Neuron (in vitro differentiated cells): Measurements from ENCODE around the gene INSM1.

Source experiments
- H2AFZ ChIP-seq: one replicate; pipeline ENCODE4 v1.6.1; 2013; ENCODE audit warnings: low read depth, mild to moderate bottlenecking, inconsistent platforms, low read length, moderate library complexity
- H3K27me3 ChIP-seq: one replicate; pipeline ENCODE4 v1.6.1; 2013; ENCODE audit warnings: low read length; ENCODE audit not compliant: insufficient read depth
- H3K36me3 ChIP-seq: one replicate; pipeline ENCODE4 v1.6.1; 2013; ENCODE audit warnings: low read length; ENCODE audit not compliant: insufficient read depth
- H3K4me1 ChIP-seq: one replicate; pipeline ENCODE4 v1.6.1; 2013; ENCODE audit warnings: low read length; ENCODE audit not compliant: insufficient read depth
- H3K4me3 ChIP-seq: 2 replicates; pipeline ENCODE4 v1.5.1; 2013; ENCODE audit warnings: mild to moderate bottlenecking, low read length, moderate library complexity
- H3K9me3 ChIP-seq: one replicate; pipeline ENCODE4 v1.6.1; 2013; ENCODE audit warnings: low read length

Gene INSM1

DNA sequence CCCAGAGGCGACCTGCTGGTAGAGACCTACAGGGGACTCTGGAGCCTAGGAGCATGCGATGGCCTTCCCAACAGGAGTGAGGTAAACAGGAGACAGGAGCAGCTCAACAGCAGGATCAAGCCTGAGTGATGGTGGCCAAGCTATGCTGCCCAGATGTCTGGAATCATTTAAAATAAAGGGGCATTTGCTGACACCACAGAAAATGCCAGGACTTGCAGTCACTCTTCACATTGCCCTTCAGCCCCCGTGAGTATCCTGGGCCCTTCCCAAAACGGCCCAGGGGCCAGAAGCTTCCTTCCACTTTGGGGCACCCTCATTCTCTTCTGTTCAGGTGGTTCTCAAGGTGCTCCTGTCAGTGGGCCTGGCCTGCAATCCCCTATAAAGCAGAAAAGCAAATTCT, 23.2 kb downstream of the INSM1 start:
- no peaks in the 10 kb centered on the region for H3K27me3 ChIP-seq
- no peak overlapping the region for H3K4me3 ChIP-seq
- H2AFZ ChIP-seq = no peak overlapping the region
- peaks cover 13% of the 10 kb centered on the region for H3K4me1 ChIP-seq
- no peaks in the 10 kb centered on the region for H3K9me3 ChIP-seq
- H3K36me3 ChIP-seq = no peaks in the 10 kb centered on the region

DNA sequence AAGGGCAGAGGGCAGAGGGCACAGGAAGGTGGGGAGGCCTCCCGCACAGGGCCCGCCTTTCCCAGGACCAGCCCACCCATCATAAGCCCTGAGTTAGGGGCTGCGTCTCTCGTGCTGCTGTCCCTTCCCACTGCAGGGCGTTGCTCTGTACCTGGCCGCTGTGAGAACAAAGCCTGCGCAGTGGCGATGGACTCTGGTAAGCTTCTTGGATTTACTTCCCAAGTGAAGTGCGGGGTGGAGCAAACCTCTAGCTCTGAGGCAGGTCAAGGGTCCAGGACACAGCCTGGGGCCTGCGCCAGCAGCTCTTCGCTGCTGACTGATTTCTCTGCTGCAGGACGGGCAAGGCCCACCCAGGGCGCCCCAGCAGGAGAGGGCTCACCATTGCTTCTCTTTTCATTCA, 23.9 kb downstream of the INSM1 start:
- Histone ChIP-seq H3K27me3 (no peaks in the 10 kb centered on the region), H3K4me1 (peaks cover 18% of the 10 kb centered on the region), H3K4me3 (no peak overlapping the region), H3K9me3 (no peaks in the 10 kb centered on the region), H2AFZ (no peak overlapping the region), H3K36me3 (no peaks in the 10 kb centered on the region)

DNA sequence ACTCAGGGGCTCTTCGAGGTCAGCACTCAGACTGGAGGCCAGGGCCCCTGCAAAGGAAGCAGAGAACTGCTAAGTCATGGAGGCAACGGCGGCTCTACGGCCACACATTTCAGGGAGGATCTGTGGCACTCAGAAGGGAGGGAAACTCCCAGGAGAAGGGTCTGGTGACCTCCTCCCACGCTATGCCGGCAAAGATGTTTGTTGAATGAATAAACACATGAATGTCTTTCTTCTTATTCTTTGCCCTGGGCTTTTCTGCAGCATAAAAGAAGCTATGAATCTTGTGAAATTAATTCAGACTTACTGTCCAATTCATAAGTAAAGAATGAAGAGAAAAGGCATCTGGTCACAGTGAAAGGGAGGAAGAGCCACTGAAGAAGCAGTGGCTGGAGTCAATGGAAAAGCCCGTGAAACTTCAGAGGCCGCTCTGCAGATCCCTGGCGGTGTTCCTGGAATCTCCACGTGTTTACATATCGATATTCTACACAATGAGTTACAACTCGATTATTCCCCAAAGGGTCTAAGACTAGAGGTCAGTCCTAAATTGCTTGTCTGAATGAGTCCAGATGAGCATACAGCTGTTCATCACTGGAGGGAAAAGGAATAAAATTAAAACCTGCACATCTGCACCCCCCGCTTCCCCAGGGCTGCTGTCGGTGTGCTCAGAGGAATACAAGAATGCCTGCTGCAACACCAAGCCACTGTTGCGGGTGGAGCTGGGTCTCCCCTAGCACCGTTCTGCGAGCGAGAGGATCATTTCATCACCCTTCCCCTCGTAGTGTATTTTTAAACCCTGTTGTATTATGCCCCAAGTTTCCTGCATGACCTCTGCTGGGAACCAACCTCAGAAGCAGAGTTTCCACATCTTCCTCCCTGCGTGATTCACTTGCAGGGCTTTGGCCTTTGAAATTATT, 25.6 kb downstream of the INSM1 start:
- H3K36me3 ChIP-seq = no peaks in the 10 kb centered on the region
- no peaks in the 10 kb centered on the region for H3K27me3 ChIP-seq
- H2AFZ ChIP-seq = no peak overlapping the region
- no peaks in the 10 kb centered on the region for H3K9me3 ChIP-seq
- H3K4me3 ChIP-seq = no peak overlapping the region
- H3K4me1 ChIP-seq = peaks cover 31% of the 10 kb centered on the region

DNA sequence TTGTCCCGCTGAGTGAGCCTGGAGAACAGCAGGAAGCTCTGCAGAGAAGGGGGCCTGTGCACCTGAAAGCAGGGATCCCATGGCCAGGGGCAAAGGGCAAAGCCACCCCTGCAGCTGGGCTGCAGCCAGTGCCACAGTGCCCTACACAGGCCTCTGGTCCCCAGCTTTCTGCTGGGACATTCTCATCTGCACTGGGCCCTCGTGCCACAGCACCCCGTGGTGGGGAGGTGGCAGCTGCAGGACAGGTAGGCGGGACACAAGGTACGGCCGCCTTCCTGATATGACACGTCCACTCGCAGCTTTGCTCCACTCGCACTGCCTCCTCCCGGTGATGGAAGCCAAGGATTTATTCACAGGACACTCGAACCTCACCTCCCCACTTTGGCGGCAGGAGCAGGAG, 27.2 kb downstream of the INSM1 start:
- peaks cover 31% of the 10 kb centered on the region for H3K4me1 ChIP-seq
- no peaks in the 10 kb centered on the region for H3K27me3 ChIP-seq
- no peaks in the 10 kb centered on the region for H3K9me3 ChIP-seq
- H3K36me3 ChIP-seq = no peaks in the 10 kb centered on the region
- no peak overlapping the region for H2AFZ ChIP-seq
- no peak overlapping the region for H3K4me3 ChIP-seq

DNA sequence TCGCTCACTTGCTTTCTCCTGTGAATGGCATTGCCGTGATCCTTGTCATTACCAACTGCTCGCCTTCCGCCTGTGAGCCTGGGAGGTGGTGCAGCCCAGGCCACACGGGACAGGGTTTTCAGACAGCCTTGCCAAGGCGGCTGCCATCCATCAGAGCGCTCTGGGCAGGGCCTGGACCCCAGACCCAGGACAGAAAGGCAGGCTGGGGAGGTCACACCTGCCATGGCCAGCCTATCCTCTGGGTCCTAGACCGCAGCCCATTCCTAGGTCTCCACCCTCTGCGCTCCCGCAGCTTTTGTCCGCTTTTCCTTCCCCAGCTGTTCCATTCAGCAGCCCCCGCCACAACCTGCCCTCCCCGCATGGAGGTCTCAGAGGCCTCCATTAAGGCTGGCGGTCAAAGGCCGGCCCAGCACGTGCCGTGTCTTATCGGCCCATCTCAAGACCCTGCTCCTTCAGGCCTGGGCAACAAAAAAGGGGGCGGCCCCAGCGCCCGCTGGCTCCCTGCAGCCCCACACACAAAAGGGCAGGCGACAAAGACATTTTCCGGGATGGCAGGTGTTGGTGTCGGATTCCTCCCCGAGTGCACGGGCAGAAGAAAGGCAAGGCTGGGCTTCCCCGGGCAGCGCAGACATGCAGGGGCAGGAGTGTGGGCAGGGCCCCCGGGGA, 28.1 kb downstream of the INSM1 start:
- H2AFZ ChIP-seq = no peak overlapping the region
- no peak overlapping the region for H3K4me3 ChIP-seq
- H3K9me3 ChIP-seq = no peaks in the 10 kb centered on the region
- H3K36me3 ChIP-seq = no peaks in the 10 kb centered on the region
- peaks cover 31% of the 10 kb centered on the region for H3K4me1 ChIP-seq
- no peaks in the 10 kb centered on the region for H3K27me3 ChIP-seq

DNA sequence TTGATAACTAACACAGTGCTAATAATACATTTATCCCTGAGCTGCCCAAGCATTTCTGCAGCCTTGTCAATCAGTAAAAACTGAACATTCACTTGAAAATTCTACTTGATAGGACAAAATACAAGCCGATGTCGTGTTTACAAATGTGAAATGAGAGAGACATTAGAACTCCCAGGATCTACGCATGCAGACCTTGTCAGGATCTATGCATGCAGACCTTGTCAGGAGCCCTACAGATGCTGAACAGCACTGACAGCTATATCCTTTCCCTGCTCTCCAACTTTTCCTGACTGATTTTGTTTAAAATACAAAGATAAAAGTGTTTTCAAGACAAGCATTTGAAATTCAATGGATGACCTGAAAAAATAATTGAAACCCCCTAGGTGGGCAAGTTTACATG, 28.9 kb downstream of the INSM1 start:
- H3K4me3 ChIP-seq = no peak overlapping the region
- H3K9me3 ChIP-seq = no peaks in the 10 kb centered on the region
- no peaks in the 10 kb centered on the region for H3K27me3 ChIP-seq
- no peaks in the 10 kb centered on the region for H3K36me3 ChIP-seq
- H2AFZ ChIP-seq = no peak overlapping the region
- H3K4me1 ChIP-seq = peaks cover 31% of the 10 kb centered on the region

DNA sequence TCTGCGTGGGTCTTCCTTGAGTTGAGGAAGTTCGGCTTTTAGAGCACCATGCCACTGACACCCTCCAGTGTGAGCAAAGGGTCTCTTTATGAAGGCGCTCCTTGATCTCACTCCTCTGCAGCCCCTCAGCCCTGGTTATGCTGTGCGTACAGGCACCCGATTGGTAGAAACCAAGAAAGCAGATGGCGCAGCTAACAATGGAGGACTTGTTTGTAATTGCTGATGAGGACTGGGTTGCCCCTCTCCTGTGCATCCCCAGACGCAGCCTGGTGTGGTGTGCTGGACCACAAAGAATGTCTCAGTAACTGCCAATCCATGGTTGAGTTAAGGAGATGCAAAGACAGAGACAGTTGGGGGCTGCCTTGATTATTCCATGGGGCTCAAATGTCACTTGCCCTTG, 30.2 kb downstream of the INSM1 start:
- no peak overlapping the region for H3K4me3 ChIP-seq
- H3K27me3 ChIP-seq = no peaks in the 10 kb centered on the region
- peaks cover 31% of the 10 kb centered on the region for H3K4me1 ChIP-seq
- H3K9me3 ChIP-seq = no peaks in the 10 kb centered on the region
- H3K36me3 ChIP-seq = no peaks in the 10 kb centered on the region
- H2AFZ ChIP-seq = no peak overlapping the region

DNA sequence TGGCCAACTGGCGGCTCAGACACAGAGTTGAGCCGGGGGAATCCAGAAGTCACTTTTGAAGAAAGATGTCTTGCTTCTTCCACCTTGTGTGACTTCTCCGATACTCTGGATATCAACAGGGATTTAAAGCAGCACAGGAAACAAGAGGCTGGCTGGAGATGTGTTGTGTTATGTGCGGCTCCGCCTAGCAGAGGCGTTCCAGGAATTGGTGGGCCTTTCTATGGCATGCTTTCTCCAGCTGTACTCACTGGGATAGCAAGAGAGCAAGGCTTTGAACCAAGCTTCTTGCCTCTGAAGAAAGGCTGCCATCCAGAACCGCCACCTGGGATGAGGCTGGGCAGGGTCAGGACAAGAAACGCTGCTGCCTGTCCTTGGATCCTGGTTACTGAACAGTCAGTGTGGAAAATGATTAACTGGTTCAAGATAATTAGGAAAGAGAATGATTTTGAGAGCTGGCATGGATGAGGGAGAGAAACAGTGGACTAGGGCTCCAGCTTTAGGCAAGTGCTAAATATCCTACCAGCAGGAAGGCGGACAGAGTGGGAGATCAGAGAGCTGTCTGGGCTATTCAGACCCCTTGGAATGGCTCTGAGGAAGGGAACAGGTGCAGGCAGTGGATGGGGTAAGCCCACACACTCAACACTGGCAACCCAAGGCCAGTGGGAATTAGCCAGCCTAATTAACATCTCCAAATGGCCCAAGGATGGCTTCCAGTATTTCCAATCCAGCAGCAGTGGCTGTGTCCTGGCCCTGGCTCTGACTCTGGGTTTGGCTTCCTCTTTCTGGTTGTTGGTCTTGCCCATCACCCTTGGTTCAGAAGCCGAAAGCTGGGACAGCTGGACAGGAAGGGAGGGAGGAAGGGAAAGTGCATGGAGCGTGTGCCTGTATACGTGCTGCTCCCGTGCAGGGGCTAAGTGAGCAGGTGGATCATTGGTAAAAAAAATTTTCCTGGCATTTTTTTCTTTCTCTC, 31.9 kb downstream of the INSM1 start:
- H3K9me3 ChIP-seq = no peaks in the 10 kb centered on the region
- no peaks in the 10 kb centered on the region for H3K27me3 ChIP-seq
- no peak overlapping the region for H2AFZ ChIP-seq
- no peak overlapping the region for H3K4me3 ChIP-seq
- no peaks in the 10 kb centered on the region for H3K36me3 ChIP-seq
- H3K4me1 ChIP-seq = peaks cover 31% of the 10 kb centered on the region

DNA sequence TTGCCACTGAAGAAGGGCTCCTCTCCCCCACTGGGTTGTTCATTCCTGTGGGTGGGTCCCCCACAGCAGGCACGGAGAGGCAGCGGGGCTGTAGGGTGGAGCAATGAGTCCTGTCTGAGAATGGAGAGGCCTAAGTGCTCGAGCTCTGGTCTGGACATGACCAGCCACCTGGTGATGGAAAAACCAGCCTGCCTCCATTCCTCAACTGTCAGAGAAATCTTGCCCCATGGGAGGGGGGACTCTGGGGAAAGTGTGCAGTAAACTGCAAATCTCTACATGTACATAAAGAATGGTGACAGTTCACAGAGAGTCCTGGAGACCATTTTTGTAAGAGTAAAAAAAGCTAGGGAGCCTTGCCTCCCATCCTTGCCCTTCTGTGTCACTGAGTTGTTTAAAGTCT, 34.1 kb downstream of the INSM1 start:
- Histone ChIP-seq H3K4me1 (peaks cover 10% of the 10 kb centered on the region), H3K36me3 (no peaks in the 10 kb centered on the region), H3K4me3 (no peak overlapping the region), H3K9me3 (no peaks in the 10 kb centered on the region), H2AFZ (no peak overlapping the region), H3K27me3 (no peaks in the 10 kb centered on the region)

DNA sequence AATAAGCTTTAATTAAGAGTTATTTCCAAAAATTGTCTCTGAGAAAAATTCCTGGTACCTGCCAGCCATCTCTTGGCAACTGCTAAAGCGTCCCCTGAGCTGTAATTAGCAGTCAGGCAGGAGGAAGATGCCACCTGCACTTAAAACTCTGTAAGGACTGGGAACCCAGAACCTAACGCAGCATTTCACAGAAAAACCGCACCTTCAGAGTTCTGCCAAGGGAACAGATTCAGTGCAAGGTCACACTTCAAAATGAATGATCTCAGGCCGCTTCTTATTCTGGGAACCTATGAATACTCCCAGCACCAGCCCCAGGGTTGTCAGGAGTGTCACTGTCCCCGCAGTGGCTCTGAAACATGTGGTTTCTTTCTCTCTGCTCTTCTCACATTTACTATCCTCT, 36.7 kb downstream of the INSM1 start:
- no peak overlapping the region for H3K4me3 ChIP-seq

DNA sequence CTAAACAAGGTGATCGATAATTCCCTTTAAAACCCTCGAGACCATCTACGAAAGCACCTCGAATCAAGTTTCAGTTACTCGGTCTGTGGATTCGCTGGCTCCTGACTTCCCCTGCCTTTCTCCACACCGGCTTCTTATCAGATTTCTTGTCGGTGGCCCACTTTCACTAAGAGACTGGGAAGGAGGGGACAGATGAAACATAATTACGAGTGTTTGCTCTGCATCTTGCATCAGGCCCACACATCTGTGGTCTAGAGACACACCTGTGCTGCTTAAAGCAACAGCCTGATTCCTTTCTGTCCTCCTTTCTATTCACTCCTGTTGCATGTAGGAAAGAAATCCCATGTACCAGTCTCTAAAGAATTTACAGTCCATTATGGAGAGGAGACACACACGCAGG, 37.7 kb downstream of the INSM1 start:
- Histone ChIP-seq H3K4me3 (no peak overlapping the region), H3K9me3 (no peaks in the 10 kb centered on the region), H2AFZ (no peak overlapping the region), H3K36me3 (no peaks in the 10 kb centered on the region), H3K27me3 (peaks cover 5% of the 10 kb centered on the region), H3K4me1 (peaks cover 24% of the 10 kb centered on the region)

More for the DNA sequence above, 36.7 kb downstream of the INSM1 start:
- no peaks in the 10 kb centered on the region for H3K9me3 ChIP-seq
- no peak overlapping the region for H2AFZ ChIP-seq
- H3K4me1 ChIP-seq = peaks cover 14% of the 10 kb centered on the region
- H3K27me3 ChIP-seq = peaks cover under 1% of the 10 kb centered on the region
- H3K36me3 ChIP-seq = no peaks in the 10 kb centered on the region

DNA sequence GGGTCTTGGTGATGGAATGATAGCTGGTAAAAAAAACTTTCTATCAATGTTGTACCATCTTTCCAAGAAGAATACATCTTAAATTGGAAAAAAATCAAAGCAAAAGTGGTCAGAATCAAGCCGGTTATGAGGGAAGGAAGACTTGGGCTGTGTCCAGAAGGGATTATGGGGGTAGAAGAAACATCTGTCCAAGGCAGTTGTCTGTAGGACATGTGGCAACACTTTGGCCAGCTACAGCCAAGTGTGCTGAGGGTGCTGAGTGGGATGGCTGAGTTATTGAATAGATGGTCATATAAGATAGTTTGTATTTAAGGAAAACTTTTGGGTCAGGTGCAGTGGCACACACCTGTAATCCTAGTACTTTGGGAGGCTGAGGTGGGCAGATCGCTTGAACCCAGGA, 38.4 kb downstream of the INSM1 start:
- Histone ChIP-seq H3K4me3 (no peak overlapping the region), H3K9me3 (no peaks in the 10 kb centered on the region), H3K36me3 (no peaks in the 10 kb centered on the region), H3K4me1 (peaks cover 30% of the 10 kb centered on the region), H3K27me3 (peaks cover 5% of the 10 kb centered on the region), H2AFZ (no peak overlapping the region)
